NCI-H2029 (cell line): ENCODE measurements around the gene CRYGS.

Experiments used
- DNase-seq: peaks from one replicate; lab custom pipeline; 2025; lab: John Stamatoyannopoulos, UW

Gene CRYGS

GRCh38 chr3:186493525-186494255 lies 50.5 kb downstream of the CRYGS start:
- peak; percentile 52 for DNase-seq

- no peak for DNase-seq
These were observed 51.7 kb downstream of the CRYGS start for GRCh38 chr3:186492385-186492984.

- no peak for DNase-seq
These were observed 54.7 kb downstream of the CRYGS start for GRCh38 chr3:186489507-186489906.
